GM19099 (cell line): ENCODE results near the gene GRM5.

Experiments used
- POLR2A ChIP-seq: IDR thresholded peaks from 3 replicates; pipeline ENCODE4 v1.6.1; 2011; ENCODE audit warnings: low read depth; ENCODE audit not compliant: insufficient read length; ENCODE audit errors: extremely low read depth

The GRM5 gene

GRCh38 chr11:88535916-88536547 is 529.8 kb downstream of the GRM5 start:
- no peak for TF ChIP-seq POLR2A

- TF ChIP-seq POLR2A, result no peak
These were observed 530.5 kb downstream of the GRM5 start for GRCh38 chr11:88535266-88535665.

GRCh38 chr11:88534185-88534584 is 531.6 kb downstream of the GRM5 start:
- TF ChIP-seq POLR2A, result no peak

GRCh38 chr11:88533001-88533400 is 532.8 kb downstream of the GRM5 start:
- no peak for TF ChIP-seq POLR2A

- TF ChIP-seq POLR2A, result no peak
These were observed 534.0 kb downstream of the GRM5 start for GRCh38 chr11:88531831-88532230.

GRCh38 chr11:88529426-88529825 is 536.4 kb downstream of the GRM5 start:
- TF ChIP-seq POLR2A, result no peak

- TF ChIP-seq POLR2A, result no peak
These were observed 542.3 kb downstream of the GRM5 start for GRCh38 chr11:88523386-88524071.

GRCh38 chr11:88522624-88523385 is 543.0 kb downstream of the GRM5 start:
- TF ChIP-seq POLR2A, result no peak

GRCh38 chr11:88521799-88522201 is 544.0 kb downstream of the GRM5 start:
- TF ChIP-seq POLR2A, result no peak

- TF ChIP-seq POLR2A, result no peak
These were observed 544.4 kb downstream of the GRM5 start for GRCh38 chr11:88521399-88521798.

- TF ChIP-seq POLR2A, result no peak
These were observed 545.4 kb downstream of the GRM5 start for GRCh38 chr11:88520391-88520790.

GRCh38 chr11:88515002-88515401 is 550.8 kb downstream of the GRM5 start:
- no peak for TF ChIP-seq POLR2A

- TF ChIP-seq POLR2A, result no peak
These were observed 554.8 kb downstream of the GRM5 start for GRCh38 chr11:88511006-88511405.

GRCh38 chr11:88508759-88509581 is 556.8 kb downstream of the GRM5 start:
- TF ChIP-seq POLR2A, result no peak

GRCh38 chr11:88508418-88508758 is 557.4 kb downstream of the GRM5 start:
- no peak for TF ChIP-seq POLR2A
